Glomerular endothelial cell (primary cell): ENCODE data around the gene C1QTNF1. TPM values are rescaled to one million over a fixed set of nuclear protein-coding genes. Genes with fewer than 3 reads are reported as not detected.
"Not testable (repeated sequence)": the region's sequence is repeated elsewhere in the genome, so short reads cannot be mapped to it uniquely, and the experiment has no call there.

Source experiments
- DNase-seq: peaks from one replicate; pipeline ENCODE4 v3.0.0-alpha.2; 2011; ENCODE audit warnings: low read depth, low spot score; ENCODE audit errors: extremely low read depth
- total RNA-seq: library from RNA; depleted of rRNA; stranded (reverse); fragments of >200 nt; gene quantifications from 2 replicates; pipeline ENCODE4 v1.2.3, GENCODE V29; 2015

C1QTNF1 gene
- total RNA-seq, 1 donor from 2014 or later: 7.3 TPM

DNA sequence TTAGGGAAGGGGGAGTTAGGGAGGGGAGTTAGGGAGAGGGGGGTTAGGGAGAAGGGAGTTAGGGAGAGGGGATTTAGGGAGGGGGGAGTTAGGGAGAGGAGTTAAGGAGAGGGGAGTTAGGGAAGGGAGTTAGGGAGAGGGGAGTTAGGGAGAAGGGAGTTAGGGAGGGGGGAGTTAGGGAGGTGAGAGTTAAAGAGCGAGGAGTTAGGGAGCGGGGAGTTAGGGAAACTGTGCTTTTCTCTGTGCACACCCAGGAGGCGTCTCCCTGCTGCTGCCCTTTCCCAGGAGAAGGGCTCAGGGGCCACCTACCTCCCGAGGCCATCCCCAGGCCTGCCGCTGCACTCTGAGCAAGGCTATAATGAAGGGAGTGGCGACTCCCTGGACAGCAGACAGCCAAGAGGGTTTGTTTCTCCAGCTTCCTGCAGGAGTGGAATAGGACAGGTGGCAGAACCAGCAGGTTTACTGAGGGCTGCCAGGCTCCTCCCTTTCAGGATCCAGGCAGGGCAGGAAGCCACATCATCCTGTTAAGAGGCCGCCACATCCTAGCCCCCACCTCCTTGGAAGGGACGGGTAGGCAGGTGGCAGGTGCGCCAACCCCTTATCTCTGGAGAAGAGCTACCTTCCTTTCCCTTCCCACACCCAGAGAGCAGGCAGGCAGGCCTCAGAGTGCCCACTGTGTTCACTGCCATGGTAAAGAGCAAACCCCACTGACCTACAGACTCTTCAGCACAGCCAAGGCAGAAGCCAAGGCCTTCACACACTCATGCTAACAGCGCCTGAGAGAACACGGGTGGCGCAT lies 18.7 kb upstream of the C1QTNF1 start:
- no peak for DNase-seq

DNA sequence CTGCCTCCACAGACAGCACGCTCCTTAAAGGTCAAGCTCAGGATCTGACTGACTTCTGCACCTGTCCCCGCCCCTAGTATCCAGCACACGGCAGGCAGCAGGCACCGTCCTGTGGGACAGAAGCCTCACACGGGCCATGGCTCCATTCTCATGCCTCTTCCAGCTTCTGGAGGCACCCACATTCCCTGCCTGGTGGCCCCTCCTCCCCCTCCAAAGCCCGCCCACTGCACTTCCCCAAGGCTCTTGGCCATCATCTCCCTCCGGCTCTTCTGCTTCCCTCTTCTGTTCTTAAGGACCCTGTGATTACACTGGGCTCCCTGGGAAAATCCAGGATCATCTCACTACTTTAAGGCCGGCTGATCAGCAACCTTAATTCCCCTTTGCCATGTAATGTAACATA lies 17.9 kb upstream of the C1QTNF1 start:
- DNase-seq: no peak

DNA sequence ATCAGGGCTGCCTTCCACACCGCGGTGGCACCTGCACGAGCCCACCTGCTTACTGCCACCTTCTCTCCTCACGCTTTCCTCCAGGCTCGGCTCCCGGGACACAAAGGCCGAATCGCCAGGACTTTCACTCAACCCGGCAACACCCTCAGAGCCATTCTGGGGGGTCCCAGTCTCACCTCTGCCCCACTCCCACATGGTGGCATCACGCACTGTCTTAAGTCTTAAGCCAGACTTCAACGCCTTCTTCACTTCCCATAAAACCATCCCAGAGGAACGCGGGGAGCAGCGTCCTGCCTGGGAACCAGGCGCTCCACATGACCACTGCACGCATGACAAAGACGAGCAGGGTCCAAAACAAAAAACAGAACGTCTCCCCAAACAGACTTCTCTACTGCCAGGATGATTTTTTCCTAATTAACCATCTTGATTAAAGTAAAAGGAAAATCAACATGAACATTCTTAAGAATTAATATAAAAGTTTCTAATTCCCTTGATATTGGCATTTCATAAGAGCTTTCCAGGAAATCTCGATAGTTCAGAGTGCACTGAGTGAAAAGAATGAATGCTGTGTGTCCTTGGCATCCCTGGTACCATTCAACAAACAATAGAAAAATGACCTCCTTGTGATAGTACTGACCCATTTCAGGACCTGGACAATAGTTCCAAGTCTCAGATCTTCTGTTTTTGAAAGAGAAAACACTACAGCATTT lies 17.0 kb upstream of the C1QTNF1 start:
- no peak for DNase-seq

DNA sequence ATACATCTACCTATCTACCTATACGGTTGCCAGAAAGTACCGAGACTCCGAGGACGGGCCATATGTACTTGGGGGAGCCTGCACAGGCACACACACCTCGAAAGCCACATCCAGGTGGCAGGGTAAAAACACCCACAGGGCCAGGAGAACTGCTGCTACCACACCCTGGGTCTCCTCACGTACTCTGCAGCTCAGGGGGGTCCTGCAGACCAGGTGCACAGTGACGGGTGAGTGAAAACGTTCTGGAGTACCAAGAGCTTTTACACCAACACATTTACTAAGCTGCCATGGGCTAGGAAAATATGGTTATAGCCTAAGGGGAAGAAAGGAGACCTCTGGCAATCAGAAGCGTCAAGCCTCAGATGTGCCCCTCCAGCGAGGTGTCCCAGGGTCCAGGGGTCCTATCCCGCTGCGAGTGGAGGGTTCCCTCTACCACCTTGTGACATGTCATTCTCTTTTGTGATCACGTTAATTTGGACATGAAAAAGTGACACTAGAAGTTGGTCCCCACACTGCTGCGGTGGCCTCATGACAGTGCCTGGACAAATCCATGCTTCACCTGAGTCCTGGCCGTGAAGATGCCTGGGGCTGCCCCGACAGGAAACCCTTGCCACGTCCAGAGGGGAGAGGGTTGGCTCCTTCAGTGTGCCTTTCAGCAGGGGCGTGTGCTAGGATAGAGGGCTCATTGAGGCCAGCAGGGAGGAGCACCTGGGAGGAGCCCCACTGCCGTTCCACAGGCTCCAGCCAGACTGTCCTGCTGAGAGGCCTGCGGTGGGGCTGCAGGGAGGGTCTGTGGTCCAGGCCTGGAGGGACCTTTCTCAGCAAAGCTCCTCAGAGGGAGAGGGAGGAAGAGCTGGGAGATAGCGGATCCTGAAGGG lies 16.2 kb upstream of the C1QTNF1 start:
- no peak for DNase-seq

DNA sequence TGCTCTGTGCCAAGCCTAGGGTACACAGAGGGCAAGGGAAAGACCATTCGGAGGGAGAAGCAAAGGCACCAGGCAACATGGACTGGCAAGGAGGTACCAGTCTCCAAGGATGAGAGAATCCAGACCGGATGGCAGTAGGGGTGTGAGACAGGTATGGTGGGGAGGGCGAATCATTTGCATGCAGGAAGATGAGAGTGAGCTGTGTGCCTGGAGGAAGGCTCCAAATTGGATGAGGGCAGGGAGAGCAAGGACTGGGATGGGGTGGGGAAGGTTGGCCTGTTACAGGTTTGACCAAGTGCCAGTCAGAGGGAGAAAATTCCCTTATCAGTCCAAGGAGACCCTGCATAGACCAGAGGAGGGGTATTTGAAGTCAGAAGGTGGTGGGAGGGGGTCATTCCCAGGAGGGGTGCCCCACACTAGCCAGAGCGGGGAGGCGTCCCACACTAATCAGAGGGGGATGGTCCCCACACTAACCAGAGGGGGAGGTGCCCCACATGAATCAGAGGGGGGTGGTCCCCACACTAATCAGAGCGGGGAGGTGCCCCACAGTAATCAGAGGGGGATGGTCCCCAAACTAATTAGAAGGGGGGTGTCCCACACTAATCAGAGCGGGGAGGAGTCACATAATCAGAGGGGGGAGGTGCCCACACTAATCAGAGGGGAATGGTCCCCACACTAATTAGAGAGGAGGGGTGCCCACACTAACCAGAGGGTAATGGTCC lies 15.1 kb upstream of the C1QTNF1 start:
- no peak for DNase-seq

DNA sequence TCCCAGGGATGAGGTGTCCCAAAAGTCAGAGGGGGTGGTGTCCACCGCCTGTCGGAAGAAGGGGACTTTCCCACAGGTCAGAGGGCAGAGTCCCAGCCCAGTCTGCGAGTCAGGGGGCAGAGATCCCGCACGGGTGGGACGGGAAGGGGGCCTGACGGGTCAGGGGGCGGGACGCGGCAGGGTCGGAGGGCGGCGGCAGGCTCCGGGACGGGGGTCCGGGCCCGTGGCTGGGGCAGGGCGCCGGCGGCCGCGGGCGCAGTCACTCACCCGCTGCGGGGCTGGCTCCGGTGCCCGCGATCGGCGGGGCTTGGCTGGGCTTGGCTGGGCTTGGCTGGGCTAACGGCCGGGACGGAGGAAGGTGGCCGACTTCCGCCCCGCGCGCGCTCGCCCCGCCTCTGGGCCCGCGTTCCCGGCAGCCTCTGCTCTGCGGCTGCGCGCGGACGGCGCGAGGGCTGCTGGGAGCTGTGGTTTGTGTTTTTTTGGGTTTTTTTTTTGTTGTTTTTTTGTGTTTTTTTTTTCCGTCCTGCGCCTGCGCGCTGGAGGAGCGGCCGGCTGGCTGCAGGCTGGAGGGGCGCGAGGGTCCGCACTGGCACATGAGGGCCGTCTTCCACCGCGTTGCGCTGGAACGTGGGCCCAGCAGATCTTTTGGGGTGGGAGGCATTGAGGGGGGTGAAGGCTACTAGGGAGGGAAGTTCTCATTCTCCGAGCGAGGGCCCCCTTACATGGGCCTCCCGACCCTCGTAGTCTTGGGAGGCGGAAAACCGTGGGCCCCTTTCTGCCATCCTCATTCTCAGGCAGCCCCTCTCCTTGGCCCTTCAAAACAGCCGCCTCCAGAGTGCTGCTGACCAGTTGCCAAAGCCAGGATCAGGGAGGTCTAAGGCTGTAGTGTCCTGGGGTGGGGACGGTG lies 14.3 kb upstream of the C1QTNF1 start, which contains the start of gene CANT1:
Gene CANT1, minus strand, starts transcription at position 368 of the 907 bp plus-strand sequence. CDS start 12,142 bp downstream, outside the sequence.
- DNase-seq: no peak

DNA sequence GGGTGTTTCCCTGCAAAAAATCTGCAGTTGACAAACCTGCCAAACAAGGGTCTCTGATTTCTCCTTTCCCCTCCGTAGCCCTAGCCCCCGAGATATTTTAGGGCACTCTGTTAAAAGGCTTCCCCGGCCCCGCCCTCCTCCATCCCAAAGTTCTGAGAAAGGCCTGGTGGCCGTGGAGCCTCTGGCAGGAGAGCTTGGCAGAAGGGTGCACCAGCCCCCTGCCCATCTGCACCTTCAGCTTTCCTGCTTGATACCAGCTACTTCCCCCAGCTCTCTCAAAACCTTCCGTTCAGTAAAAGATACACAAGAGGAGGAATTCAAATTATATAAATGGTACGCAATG lies 13.7 kb upstream of the C1QTNF1 start:
- no peak for DNase-seq

DNA sequence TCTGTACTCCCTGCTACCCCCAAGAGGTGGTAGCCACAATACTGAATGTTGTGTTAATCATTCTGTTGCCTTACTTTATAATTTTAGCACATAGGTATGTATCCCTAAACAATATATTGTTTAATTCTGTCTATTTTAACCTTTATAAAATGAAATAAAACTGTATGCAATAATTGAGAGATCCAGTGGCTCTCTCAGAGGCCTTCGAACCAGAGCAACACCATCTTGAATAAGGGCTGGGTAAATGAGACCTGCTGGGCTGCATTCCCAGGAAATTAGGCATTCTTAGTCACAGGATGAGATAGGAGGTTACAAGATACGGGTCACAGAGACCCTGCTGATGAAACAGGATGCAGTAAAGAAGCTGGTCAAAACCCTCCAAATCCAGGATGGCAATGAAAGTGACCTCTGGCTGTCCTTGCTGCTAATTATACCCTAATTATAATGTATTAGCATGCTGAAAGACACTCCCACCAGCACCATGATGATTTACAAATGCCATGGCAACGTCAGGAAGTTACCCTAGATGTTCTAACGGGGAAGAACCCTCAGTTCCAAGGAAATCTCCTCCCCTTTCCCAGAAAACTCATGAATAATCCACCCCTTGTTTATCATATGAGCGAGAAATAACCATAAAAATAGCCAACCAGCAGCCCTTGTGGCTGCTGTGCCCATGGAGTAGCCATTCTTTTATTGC lies 12.4 kb upstream of the C1QTNF1 start:
- peak; percentile 60 for DNase-seq

DNA sequence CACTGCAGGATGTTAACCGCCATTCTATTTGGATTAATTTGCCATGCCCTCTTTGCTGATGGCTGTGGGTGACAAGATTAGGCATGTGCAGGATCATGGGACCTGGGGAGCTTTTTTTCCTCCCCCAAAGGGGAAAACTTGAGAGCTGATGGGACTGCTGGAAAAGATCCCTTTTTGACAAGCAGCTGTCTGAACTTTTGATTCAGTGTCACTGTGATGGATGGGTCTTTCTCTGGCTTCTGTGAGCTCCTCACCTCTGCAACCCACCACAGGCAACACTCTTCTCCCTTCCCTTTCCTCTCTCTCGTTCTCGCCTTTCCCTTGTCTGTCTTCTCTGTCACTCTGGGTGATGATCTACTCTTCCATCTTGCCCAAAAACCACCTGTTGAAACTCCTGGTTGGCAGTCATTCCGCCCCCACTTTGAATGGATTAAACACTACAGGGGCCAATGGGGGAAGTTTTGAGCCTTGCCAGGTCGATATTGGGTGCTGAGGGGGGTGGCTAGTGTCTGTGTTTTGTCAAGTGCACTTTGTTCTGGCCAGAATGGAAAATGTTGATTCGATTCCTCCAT lies 11.3 kb upstream of the C1QTNF1 start:
- DNase-seq: no peak

DNA sequence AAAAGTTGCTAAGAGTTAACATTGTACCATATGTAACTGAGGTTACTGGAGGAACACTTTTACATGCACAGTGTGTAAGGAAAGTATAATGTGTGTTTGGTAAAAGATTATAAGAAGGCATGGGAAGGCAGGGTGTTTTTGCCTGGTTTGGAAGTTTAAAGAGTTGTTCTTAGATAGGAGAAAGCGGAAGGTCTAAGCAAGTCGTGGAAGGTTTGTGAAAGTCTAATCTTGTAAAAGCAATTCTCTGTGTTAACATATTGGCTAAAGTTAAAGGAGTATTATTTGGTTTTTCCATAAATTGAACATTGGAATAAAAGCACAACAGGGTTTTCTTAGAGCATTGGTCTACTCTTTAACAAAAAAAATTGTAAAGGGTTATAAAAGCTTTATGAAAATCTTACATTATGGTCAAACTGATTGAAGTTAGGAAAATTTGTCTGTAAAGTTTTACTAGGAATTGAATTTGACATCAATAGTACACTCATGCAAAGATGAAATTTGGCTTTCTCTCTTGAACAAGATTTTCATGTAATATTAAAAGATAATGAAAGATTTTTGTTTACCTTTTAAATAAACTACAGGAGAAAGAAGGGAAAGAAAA lies 9.7 kb upstream of the C1QTNF1 start:
- DNase-seq: no peak

DNA sequence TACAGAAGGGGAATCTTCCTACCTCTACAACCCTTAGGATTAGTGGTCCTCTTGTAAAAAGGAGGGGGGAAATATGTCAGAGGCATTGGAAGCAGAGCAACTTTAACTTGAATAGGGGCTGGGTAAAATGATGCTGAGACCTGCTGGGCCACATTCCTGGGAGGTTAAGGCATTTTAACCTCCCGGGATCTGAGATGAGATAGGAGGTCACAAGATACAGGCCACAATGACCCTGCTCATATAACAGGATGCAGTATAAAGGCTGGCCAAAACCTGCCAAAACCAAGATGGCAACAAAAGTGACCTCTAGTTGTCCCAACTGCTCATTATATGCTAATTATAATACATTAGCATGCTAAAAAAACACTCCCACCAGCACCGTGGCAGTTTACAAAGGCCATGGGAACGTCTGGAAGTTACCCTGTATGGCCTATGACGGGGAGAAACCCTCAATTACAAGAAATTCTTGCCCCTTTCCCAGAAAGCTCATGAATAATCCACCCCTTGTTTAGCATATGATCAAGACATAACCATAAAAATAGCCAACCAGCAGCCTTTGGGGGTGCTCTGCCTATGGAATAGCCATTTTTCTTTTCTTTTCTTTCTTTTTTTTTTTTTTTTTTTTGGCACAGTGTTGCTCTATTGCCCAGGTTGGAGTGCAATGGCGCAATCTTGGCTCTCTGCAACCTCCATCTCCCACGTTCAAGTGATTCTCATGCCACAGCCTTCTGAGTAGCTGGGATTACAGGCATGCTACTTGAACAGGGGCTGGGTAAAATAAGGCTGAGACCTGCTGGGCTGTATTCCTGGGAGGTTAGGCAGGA lies 6.2 kb upstream of the C1QTNF1 start:
- DNase-seq: no peak

DNA sequence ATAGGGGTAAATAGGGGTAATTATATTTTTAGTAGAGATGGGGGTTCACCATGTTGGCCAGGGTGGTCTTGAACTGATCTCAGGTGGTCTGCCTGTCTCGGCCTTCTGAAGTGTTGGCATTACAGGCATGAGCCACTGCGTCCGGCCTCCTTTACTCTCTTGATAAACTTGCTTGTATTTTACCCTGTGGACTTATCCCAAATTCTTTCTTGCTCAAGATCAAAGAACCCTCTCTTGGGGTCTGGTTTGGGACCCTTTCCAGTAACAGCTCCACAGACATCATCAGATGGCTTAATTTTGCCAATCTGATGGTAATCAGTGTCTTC lies 5.6 kb upstream of the C1QTNF1 start:
- no peak for DNase-seq

DNA sequence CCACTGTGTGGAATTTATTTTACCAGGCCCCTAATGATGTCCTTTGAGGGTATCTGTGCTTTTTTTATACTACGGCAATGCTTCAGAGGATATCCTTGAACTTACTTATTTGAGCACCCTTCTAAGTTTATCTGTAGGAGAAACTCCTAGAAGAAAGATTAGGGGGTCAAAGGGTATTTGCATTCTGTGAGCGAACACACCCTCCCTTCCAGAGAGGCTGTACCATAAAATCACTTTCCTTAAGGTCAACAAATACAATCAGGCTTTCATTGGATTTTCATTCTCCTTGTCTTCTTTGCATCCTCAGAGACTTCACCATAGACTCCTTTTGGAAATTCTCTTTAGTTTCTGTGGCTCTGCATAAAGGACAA lies 4.7 kb upstream of the C1QTNF1 start:
- no peak for DNase-seq

DNA sequence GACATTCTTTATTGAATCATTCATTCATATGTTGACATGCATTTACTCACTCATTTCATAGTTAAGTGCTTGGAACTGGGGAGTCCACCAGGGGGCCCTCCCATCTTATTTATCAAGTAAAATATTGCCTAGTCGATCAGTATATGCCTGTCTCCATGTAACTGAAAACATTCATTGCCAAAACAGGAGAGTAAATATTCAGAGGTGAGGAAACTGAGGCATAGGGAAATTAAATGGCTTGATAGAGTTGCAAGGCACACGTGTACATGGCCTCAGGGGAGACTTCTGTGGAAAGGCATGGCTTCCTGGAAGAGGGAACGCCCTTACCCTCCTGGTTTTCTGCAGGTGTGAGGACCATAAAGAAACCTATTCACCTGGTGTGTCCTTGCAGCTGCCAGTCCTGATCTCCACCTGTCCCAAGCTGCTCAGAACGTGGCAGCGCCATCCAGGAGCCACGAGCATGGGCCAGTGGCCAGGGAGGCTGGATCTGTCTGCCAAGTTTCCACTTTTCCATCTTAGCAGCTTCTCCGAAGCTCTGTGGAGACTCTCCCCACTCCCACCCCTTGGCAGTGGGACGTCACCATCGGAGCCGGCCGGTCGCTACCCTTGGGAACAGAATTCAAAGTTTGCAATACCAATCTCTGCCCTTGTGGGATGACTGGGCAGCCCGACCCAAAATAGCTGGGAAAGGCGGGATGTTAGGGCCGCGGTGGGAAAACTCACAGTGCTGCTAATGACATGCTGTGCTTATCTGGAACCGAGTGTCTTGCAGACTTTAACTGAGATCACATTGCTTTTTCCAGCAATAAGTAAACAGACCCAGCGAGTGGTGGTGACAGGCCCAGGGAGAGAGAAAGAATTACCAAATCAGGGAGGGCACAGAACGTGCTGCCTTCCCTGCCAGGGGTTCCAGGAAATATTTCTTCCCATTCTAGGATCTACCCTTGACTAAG lies 4.1 kb upstream of the C1QTNF1 start:
- peak; percentile 52 for DNase-seq

DNA sequence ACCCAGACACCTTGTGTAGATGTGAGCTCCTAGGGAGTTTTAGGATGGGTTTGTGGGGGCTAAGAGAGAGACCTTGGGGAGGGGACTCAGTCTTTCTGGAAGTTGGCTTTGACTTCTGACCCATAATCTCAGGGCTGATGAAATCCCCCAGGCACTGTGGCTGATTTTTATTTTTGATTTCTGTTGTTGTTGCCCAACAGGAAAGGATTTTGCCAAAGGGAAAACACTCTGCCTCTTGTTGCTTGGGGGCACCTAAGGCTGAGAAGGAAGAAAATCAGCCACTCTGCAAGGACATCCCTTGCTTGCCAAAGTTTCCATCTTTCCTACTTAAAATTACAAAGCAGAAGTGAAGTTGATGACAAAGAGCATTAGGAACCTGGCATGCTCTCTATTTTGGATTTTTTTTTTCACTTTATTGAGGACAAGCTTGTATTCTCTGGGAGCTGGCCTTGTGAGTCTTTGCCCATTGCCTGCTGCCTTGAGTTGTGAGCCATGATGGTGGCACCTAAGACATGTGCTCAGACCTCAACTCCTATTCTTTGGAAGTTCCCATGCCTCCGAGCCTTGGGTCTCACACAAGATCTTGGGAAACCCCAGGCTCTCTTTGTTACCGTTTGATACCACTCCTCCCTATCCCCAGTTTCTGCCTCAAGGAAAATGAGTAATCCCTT lies 3.2 kb upstream of the C1QTNF1 start:
- DNase-seq: no peak

DNA sequence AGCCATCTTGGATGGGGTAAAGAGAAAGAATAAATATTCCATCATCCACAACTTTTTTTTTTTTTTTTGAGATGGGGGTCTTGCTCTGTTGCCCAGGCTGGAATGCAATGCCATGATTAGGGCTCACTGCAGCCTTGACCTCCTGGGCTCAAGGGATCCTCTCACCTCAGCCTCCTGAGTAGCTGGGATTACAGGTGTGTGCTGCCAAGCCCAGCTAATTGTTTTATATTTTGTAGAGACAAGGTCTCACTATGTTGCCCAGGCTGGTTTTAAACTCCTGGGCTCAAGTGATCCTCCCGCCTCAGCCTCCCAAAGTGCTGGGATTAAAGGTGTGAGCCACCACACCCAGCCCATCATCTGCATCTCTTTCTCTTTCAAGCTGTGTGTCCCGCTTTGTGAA lies 2.0 kb upstream of the C1QTNF1 start:
- not testable (repeated sequence) for DNase-seq
